GM18502 (cell line): ENCODE results near the gene FAM162B.
"Not testable (repeated sequence)": the region's sequence is repeated elsewhere in the genome, so short reads cannot be mapped to it uniquely, and the experiment has no call there.

Experiments used
- ATAC-seq: cut with Tn5 transposase; IDR thresholded peaks from one replicate; pipeline ENCODE4 v1.9.1; 2021; ENCODE audit warnings: mild to moderate bottlenecking; ENCODE audit not compliant: unreplicated experiment, poor library complexity

FAM162B gene

DNA sequence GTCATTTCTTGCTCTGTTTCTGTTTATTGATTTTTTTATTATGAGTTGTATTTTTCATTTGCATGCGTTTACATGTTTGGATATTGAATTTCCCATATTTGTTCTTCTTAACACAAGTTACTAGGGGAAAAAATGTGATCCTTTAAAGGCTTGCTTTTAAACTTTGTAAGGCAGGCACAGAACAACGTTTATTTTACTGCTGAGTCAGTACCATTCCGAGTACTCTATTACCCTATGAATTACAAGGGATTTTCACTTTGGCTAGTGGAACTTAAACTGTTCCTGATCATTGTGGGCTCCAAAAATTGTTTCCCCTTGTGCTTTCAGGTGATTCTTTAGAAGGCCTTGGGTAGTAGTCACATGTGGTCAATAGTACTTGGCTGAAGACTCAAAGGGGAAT lies 28.5 kb downstream of the FAM162B start:
- ATAC-seq = no peak

GRCh38 chr6:116730513-116730912 lies 35.0 kb downstream of the FAM162B start:
- no peak for ATAC-seq

DNA sequence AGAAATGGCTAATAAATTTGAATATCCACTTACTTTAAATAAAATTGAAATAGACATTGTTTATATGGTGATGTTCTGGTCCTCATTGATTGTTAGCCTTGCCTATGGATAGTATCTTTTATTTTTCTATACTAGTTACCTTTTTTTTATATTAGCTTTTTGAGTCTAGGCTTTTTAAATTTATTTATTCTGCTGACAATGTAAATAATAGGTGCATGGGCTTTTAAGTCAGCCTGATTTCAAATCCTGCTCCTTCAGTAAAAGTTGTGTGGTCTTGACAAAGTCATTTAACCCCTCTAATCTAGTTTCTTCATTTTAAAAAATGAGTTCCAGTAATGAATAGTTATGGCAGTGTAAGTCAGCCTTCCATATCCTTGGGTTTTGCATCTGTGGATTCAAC lies 38.6 kb downstream of the FAM162B start:
- ATAC-seq = no peak

DNA sequence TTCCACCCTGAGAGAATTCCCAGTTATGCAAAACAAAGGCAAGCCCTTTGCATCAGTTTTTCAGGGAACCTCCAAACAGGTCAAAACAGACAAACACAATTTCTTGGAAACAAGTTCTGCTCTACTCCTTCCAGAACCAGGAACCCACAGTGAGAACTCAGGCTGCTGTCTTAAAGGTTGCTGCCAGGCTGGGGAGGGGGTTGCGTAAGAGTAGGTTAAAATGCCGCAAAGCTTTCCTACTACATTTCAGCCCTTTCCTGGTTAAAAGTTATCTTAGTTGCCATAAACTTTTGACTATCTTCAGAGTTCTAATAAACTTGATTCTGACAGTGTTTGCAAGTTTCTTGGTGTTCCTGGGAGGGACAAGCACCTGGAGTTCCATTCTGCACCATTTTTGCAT lies 50.8 kb downstream of the FAM162B start:
- ATAC-seq = no peak

- no peak for ATAC-seq
These were observed 51.2 kb downstream of the FAM162B start for GRCh38 chr6:116714296-116714695.

DNA sequence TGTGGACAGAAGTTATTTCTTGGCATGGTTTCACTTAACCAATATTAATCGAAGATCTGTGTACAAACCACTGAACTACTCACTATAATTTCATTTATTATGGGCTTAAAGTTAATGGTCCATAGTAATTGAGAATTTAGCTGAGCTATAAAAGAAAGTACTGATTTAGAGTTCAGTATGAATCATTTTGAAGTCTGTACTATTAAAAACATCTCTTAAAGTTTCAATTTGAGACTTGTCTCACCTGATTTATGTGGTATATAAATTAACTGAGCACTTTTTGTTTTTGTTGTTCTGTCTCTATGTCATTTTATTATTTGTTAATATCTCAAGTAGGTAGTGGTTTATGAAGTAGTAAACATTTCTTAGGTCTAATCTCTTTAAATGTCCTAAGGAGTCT lies 59.6 kb downstream of the FAM162B start:
- no peak for ATAC-seq

- ATAC-seq = not testable (repeated sequence)
These were observed 61.6 kb downstream of the FAM162B start for GRCh38 chr6:116703888-116704287.
